Measurements from ENCODE around the gene NAT16. TPM values are rescaled to one million over a fixed set of nuclear protein-coding genes. Genes with fewer than 3 reads are reported as not detected.

Gene NAT16
- total and polyA plus RNA-seq, 2 of the 13 experiments (the other 11 are each of a cell fraction or from before 2014, with no cell fraction given): 0.04 TPM; not detected in 1

- TF ChIP-seq ZNF382 (CRISPR knock-in tag; IDR thresholded peaks at IDR 0.05; ENCODE audit: borderline replicate concordance): no peak
- TF ChIP-seq NFE2 (CRISPR knock-in tag; IDR thresholded peaks at IDR 0.05): no peak
- peak; percentile 66 to 71; a peak in 3 of 4 replicates for TF ChIP-seq POLR2A (IDR thresholded peaks at IDR 0.05; ENCODE audit: insufficient read depth in 1 of 2, low read depth in 2 of 2, low read length in 2 of 2)
- TF ChIP-seq ZNF136 (CRISPR knock-in tag; IDR thresholded peaks at IDR 0.05; ENCODE audit: low read depth): no peak
- TF ChIP-seq ARHGAP35 (CRISPR knock-in tag; IDR thresholded peaks at IDR 0.05; ENCODE audit: borderline replicate concordance): no peak
- no peak for TF ChIP-seq ZNF264 (CRISPR knock-in tag; IDR thresholded peaks at IDR 0.05)
- TF ChIP-seq ZSCAN30 (CRISPR knock-in tag; IDR thresholded peaks at IDR 0.05): no peak
- TF ChIP-seq E2F2 (CRISPR knock-in tag; IDR thresholded peaks at IDR 0.05; ENCODE audit: borderline replicate concordance): peak; percentile 17; the same call in 1 of the 2 replicates
- TF ChIP-seq ZNF770 (CRISPR knock-in tag; IDR thresholded peaks at IDR 0.05): peak; percentile 83
- peak; percentile 74; the same call in 1 of the 2 replicates for TF ChIP-seq ZNF563 (CRISPR knock-in tag; IDR thresholded peaks at IDR 0.05)
- TF ChIP-seq ZNF101 (CRISPR knock-in tag; IDR thresholded peaks at IDR 0.05; ENCODE audit: borderline replicate concordance, low read depth): no peak
- TF ChIP-seq ZNF619 (CRISPR knock-in tag; IDR thresholded peaks at IDR 0.05): no peak
- TF ChIP-seq, protein P1, sequence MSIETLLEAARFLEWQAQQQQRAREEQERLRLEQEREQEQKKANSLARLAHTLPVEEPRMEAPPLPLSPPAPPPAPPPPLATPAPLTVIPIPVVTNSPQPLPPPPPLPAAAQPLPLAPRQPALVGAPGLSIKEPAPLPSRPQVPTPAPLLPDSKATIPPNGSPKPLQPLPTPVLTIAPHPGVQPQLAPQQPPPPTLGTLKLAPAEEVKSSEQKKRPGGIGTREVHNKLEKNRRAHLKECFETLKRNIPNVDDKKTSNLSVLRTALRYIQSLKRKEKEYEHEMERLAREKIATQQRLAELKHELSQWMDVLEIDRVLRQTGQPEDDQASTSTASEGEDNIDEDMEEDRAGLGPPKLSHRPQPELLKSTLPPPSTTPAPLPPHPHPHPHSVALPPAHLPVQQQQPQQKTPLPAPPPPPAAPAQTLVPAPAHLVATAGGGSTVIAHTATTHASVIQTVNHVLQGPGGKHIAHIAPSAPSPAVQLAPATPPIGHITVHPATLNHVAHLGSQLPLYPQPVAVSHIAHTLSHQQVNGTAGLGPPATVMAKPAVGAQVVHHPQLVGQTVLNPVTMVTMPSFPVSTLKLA (IDR thresholded peaks at IDR 0.05): no peak
- no peak for TF ChIP-seq FOXA1 (IDR thresholded peaks at IDR 0.05)
- 0 out of 2 replicates have a peak, but pooled peaks have one; percentile 15 for TF ChIP-seq FOXA1 (CRISPR knock-in tag; IDR thresholded peaks at IDR 0.05)
- TF ChIP-seq TERF1 (CRISPR knock-in tag; IDR thresholded peaks at IDR 0.05): 0 out of 2 replicates have a peak, but pooled peaks have one; percentile 59
- no peak for TF ChIP-seq ATF4 (CRISPR knock-in tag; IDR thresholded peaks at IDR 0.05)
- TF ChIP-seq, protein P2, sequence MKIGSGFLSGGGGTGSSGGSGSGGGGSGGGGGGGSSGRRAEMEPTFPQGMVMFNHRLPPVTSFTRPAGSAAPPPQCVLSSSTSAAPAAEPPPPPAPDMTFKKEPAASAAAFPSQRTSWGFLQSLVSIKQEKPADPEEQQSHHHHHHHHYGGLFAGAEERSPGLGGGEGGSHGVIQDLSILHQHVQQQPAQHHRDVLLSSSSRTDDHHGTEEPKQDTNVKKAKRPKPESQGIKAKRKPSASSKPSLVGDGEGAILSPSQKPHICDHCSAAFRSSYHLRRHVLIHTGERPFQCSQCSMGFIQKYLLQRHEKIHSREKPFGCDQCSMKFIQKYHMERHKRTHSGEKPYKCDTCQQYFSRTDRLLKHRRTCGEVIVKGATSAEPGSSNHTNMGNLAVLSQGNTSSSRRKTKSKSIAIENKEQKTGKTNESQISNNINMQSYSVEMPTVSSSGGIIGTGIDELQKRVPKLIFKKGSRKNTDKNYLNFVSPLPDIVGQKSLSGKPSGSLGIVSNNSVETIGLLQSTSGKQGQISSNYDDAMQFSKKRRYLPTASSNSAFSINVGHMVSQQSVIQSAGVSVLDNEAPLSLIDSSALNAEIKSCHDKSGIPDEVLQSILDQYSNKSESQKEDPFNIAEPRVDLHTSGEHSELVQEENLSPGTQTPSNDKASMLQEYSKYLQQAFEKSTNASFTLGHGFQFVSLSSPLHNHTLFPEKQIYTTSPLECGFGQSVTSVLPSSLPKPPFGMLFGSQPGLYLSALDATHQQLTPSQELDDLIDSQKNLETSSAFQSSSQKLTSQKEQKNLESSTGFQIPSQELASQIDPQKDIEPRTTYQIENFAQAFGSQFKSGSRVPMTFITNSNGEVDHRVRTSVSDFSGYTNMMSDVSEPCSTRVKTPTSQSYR (CRISPR knock-in tag; IDR thresholded peaks at IDR 0.05; ENCODE audit: borderline replicate concordance): no peak; the same call in 1 of the 2 replicates
- TF ChIP-seq NCOA1 (CRISPR knock-in tag; IDR thresholded peaks at IDR 0.05): no peak
Measured at GRCh38 chr7:101201695-101202602, 21.9 kb upstream of the NAT16 start (continued).
